ENCODE measurements around the gene ARL14EP. TPM values are rescaled to one million over a fixed set of nuclear protein-coding genes. Genes with fewer than 3 reads are reported as not detected.

Gene ARL14EP
- total RNA-seq, 1 experiment from 2014 or later, result 25.3 TPM

DNA sequence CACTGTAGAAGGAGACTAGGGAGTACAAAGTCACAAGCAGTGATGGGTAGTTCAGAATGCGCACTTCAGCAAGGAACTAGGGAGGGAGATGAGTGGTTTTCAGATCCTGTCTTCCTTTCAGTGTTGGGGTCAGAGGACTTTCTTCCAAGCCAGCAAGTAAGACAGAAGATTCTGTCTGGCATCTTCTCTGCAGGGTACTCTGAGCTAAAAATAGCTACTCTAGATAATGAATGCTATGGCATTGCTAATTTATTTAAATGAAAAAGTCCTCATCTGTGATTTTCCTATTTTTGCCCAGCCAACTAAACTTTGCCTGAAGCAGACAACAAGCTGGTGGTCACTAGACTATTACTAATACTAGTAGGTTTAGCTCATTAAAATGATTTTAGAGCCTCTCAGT is 18.3 kb upstream of the ARL14EP start:
- no TSS peak for BruUV-seq (replicated peaks)
- POLR2A ChIA-PET, result no interaction called here

GRCh38 chr11:30310623-30311022 is 12.3 kb upstream of the ARL14EP start:
- no peaks in the 10 kb centered on the region for H3K4me1 ChIP-seq (ENCODE audit: control insufficient read depth in 1 of 2, insufficient read depth in 2 of 2, low read length in 2 of 2)
- DNase-seq (ENCODE audit: low read depth, low spot score) (no peak), ATAC-seq (no peak)
- H3K4me2 ChIP-seq (ENCODE audit: low read length), result no peak overlapping the region
- H3K9me2 ChIP-seq (ENCODE audit: insufficient read depth), result no peaks in the 10 kb centered on the region
- H3K9ac ChIP-seq (ENCODE audit: low read length), result no peak overlapping the region
- POLR2A ChIA-PET, result no interaction called here
- peaks cover 10% of the 10 kb centered on the region; the same call in 1 of the 2 replicates for H3K27me3 ChIP-seq (ENCODE audit: insufficient read depth, low read length)
- no peaks in the 10 kb centered on the region for H3K9me3 ChIP-seq (ENCODE audit: control insufficient read depth in 1 of 2, insufficient read depth in 1 of 2, low read depth in 1 of 2, low read length in 2 of 2)
- intact Hi-C loops (cut with micrococcal nuclease), result loop anchor here (5.0 to 10.0 kb wide), 2 partner anchors 186 to 878 kb away; no protein-coding TSS in a partner anchor
- BruUV-seq (replicated peaks), result no TSS peak
- no peak overlapping the region for H3K27ac ChIP-seq (ENCODE audit: low read depth, low read length)
- H4K20me1 ChIP-seq (ENCODE audit: insufficient read depth), result no peaks in the 10 kb centered on the region
- H3K36me3 ChIP-seq (ENCODE audit: control insufficient read depth in 1 of 2, insufficient read depth in 2 of 2, low read length in 2 of 2), result no peaks in the 10 kb centered on the region
- RAD21 ChIA-PET (ENCODE audit: low non-redundant PET in 1 of 2, low total read pairs in 2 of 2, uncharacterized antibody in 2 of 2, unreplicated experiment in 2 of 2), result no interaction called here
- TF ChIP-seq ZNF274 (IDR thresholded peaks at IDR 0.05; ENCODE audit: low read depth, low read length) (no peak), EGR1 (IDR thresholded peaks at IDR 0.05; ENCODE audit: low read depth) (no peak), POLR2AphosphoS5 (IDR thresholded peaks at IDR 0.05; ENCODE audit: low read depth, low read length) (no peak), SRF (IDR thresholded peaks at IDR 0.05; ENCODE audit: low read depth) (no peak)
- CTCF ChIA-PET, result no interaction called here
- H3K79me2 ChIP-seq (ENCODE audit: insufficient read depth, low read length), result no peaks in the 10 kb centered on the region
- no peak overlapping the region for H2AFZ ChIP-seq (ENCODE audit: low read depth, low read length, poor library complexity, severe bottlenecking)
- H3K4me3 ChIP-seq (replicated peaks in 1 of 2; ENCODE audit: low read depth in 1 of 2, low read length in 2 of 2), result no peak overlapping the region

More for the DNA sequence above, 18.3 kb upstream of the ARL14EP start:
- DNase-seq (ENCODE audit: low read depth, low spot score), result no peak
- TF ChIP-seq ZFX (IDR thresholded peaks at IDR 0.05) (no peak), ZNF274 (IDR thresholded peaks at IDR 0.05; ENCODE audit: low read depth, low read length) (no peak), POLR2A (IDR thresholded peaks at IDR 0.05; ENCODE audit: borderline replicate concordance, extremely low read depth, insufficient read depth, insufficient read length) (no peak), CEBPB (IDR thresholded peaks at IDR 0.05; ENCODE audit: low read depth) (no peak), CBX3 (IDR thresholded peaks at IDR 0.05; ENCODE audit: low read depth) (no peak), EZH2 (IDR thresholded peaks at IDR 0.05) (no peak), FOSL1 (IDR thresholded peaks at IDR 0.05; ENCODE audit: low read depth) (no peak), RAD21 (IDR thresholded peaks at IDR 0.05; ENCODE audit: low read depth) (no peak), POLR2AphosphoS5 (IDR thresholded peaks at IDR 0.05; ENCODE audit: low read depth, low read length) (no peak), ELF1 (IDR thresholded peaks at IDR 0.05; ENCODE audit: borderline replicate concordance, low read depth) (no peak), YY1 (IDR thresholded peaks at IDR 0.05; ENCODE audit: extremely low read depth, insufficient replicate concordance, low read depth, low read length) (no peak), EGR1 (IDR thresholded peaks at IDR 0.05; ENCODE audit: low read depth) (no peak), SP1 (IDR thresholded peaks at IDR 0.05; ENCODE audit: low read depth) (no peak), SRF (IDR thresholded peaks at IDR 0.05; ENCODE audit: low read depth) (no peak), TCF7L2 (IDR thresholded peaks at IDR 0.05; ENCODE audit: borderline replicate concordance, extremely low read depth, insufficient read depth, insufficient read length) (no peak), SIN3A (IDR thresholded peaks at IDR 0.05; ENCODE audit: low read depth) (no peak)
- TF ChIP-seq, protein P1, sequence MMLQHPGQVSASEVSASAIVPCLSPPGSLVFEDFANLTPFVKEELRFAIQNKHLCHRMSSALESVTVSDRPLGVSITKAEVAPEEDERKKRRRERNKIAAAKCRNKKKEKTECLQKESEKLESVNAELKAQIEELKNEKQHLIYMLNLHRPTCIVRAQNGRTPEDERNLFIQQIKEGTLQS (IDR thresholded peaks at IDR 0.05), result no peak
- TF ChIP-seq, protein P2, sequence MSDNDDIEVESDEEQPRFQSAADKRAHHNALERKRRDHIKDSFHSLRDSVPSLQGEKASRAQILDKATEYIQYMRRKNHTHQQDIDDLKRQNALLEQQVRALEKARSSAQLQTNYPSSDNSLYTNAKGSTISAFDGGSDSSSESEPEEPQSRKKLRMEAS (IDR thresholded peaks at IDR 0.05), result no peak
- Histone ChIP-seq H3K4me1 (ENCODE audit: control insufficient read depth in 1 of 2, insufficient read depth in 2 of 2, low read length in 2 of 2) (no peaks in the 10 kb centered on the region), H3K9ac (ENCODE audit: low read length) (no peak overlapping the region), H3K27me3 (ENCODE audit: insufficient read depth, low read length) (peaks cover 25% of the 10 kb centered on the region), H3K9me3 (ENCODE audit: control insufficient read depth in 1 of 2, insufficient read depth in 1 of 2, low read depth in 1 of 2, low read length in 2 of 2) (no peaks in the 10 kb centered on the region), H4K20me1 (ENCODE audit: insufficient read depth) (no peaks in the 10 kb centered on the region), H3K36me3 (ENCODE audit: control insufficient read depth in 1 of 2, insufficient read depth in 2 of 2, low read length in 2 of 2) (no peaks in the 10 kb centered on the region), H3K4me3 (replicated peaks in 1 of 2; ENCODE audit: low read depth in 1 of 2, low read length in 2 of 2) (no peak overlapping the region), H3K4me2 (ENCODE audit: low read length) (no peak overlapping the region), H3K27ac (ENCODE audit: low read depth, low read length) (no peak overlapping the region), H3K79me2 (ENCODE audit: insufficient read depth, low read length) (no peaks in the 10 kb centered on the region), H2AFZ (ENCODE audit: low read depth, low read length, poor library complexity, severe bottlenecking) (no peak overlapping the region), H3K9me2 (ENCODE audit: insufficient read depth) (no peaks in the 10 kb centered on the region)
- ChIA-PET RAD21 (ENCODE audit: low non-redundant PET in 1 of 2, low total read pairs in 2 of 2, uncharacterized antibody in 2 of 2, unreplicated experiment in 2 of 2) (no interaction called here), CTCF (no interaction called here)
- ATAC-seq, result no peak
- intact Hi-C loops (cut with micrococcal nuclease), result no loop called here
